Measurements from ENCODE around the gene LNX1. TPM values are rescaled to one million over a fixed set of nuclear protein-coding genes. Genes with fewer than 3 reads are reported as not detected.

LNX1 gene
- total RNA-seq, 4 donors from 2014 or later, result 21.7 to 47.2 (median 36.2) TPM

DNA sequence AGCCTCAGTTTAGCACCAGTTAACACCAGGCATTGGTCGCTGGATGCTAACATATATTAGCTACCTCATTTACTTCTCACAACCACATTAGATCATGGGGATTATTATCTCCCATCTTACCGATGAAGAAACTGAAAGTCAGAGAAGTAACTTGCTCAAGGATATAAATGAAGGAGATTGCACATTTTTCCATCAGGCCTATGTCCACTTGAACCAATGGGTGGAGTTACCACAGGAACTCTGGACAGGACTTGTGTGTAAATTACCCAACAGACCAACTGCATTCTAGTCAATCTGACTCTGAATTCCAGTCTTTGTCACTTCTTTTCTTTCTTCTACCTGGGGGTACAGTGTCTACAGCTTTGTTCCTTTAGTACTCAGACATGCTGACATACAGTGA lies 1.8 kb downstream of the LNX1 start:
- Histone ChIP-seq H3K9me3 (no peaks in the 10 kb centered on the region), H3K27ac (no peak overlapping the region), H3K36me3 (no peaks in the 10 kb centered on the region), H3K4me1 (peaks cover 29% of the 10 kb centered on the region), H3K4me3 (peak overlapping the region; percentile 42), H3K27me3 (no peaks in the 10 kb centered on the region)
- 87% methylated on average over 2 of the region's 2 CpGs for WGBS
- TF ChIP-seq POLR2A (IDR thresholded peaks at IDR 0.05) (no peak), EP300 (IDR thresholded peaks at IDR 0.05) (no peak)
- DNase-seq (ENCODE audit: low spot score in 2 of 2), result no peak

- H3K9me3 ChIP-seq, result no peaks in the 10 kb centered on the region
Observed at GRCh38 chr4:53587135-53587534, 4.2 kb downstream of the LNX1 start.

DNA sequence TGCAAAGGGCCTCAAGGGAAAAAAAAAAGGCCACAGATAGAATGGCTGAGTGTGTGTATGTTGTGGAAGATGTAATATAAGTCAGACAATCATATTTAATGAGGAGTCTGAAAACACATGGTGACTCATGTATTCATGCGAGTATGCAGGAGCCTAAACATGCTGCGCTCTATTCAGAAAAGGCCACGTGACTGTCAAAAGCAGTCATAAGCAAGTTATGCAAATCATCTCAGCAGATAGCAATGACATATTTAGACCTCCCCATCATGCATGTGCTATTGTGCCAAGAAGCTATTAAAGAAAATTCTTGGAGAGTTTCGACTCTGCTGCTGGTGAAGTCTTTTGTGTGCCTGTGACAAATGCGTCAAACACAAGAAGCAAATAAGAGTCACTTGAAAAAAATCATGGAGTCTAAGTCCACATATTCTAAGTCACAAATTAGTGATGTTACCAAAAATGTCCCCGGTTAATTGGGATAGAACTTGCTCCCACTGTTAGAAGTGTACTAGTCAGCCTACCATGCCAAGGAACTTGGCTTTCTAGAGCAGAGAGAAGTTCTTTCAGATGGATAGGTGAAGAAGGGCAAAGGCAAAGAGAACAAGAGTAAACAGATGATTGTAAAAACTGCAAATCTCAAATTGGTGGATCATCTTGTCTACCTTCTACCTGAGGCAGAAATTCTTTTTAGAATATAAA lies 5.0 kb downstream of the LNX1 start:
- DNase-seq (ENCODE audit: low spot score in 2 of 2), result no peak
- H3K36me3 ChIP-seq, result no peaks in the 10 kb centered on the region
- WGBS, result 44% methylated on average over 6 of the region's 6 CpGs
- H3K4me1 ChIP-seq, result peaks cover 10% of the 10 kb centered on the region
- TF ChIP-seq, protein P1, sequence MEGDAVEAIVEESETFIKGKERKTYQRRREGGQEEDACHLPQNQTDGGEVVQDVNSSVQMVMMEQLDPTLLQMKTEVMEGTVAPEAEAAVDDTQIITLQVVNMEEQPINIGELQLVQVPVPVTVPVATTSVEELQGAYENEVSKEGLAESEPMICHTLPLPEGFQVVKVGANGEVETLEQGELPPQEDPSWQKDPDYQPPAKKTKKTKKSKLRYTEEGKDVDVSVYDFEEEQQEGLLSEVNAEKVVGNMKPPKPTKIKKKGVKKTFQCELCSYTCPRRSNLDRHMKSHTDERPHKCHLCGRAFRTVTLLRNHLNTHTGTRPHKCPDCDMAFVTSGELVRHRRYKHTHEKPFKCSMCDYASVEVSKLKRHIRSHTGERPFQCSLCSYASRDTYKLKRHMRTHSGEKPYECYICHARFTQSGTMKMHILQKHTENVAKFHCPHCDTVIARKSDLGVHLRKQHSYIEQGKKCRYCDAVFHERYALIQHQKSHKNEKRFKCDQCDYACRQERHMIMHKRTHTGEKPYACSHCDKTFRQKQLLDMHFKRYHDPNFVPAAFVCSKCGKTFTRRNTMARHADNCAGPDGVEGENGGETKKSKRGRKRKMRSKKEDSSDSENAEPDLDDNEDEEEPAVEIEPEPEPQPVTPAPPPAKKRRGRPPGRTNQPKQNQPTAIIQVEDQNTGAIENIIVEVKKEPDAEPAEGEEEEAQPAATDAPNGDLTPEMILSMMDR (IDR thresholded peaks at IDR 0.05), result no peak
- no peak for TF ChIP-seq POLR2AphosphoS5 (IDR thresholded peaks at IDR 0.05)
- TF ChIP-seq POLR2A (IDR thresholded peaks at IDR 0.05), result no peak
- TF ChIP-seq EP300 (IDR thresholded peaks at IDR 0.05), result no peak
- H3K4me3 ChIP-seq, result no peak overlapping the region
- no peak overlapping the region for H3K27ac ChIP-seq
- H3K27me3 ChIP-seq, result no peaks in the 10 kb centered on the region
- H3K9me3 ChIP-seq, result no peaks in the 10 kb centered on the region

More at GRCh38 chr4:53587135-53587534, 4.2 kb downstream of the LNX1 start:
- peaks cover 19% of the 10 kb centered on the region for H3K4me1 ChIP-seq
- H3K4me3 ChIP-seq, result no peak overlapping the region
- H3K27ac ChIP-seq, result no peak overlapping the region
- DNase-seq (ENCODE audit: low spot score in 2 of 2), result no peak
- H3K36me3 ChIP-seq, result no peaks in the 10 kb centered on the region
- WGBS, result 74% methylated on average over 2 of the region's 2 CpGs
- TF ChIP-seq, protein P1 (IDR thresholded peaks at IDR 0.05), result no peak
- TF ChIP-seq POLR2A (IDR thresholded peaks at IDR 0.05) (no peak), POLR2AphosphoS5 (IDR thresholded peaks at IDR 0.05) (no peak), EP300 (IDR thresholded peaks at IDR 0.05) (no peak)
- no peaks in the 10 kb centered on the region for H3K27me3 ChIP-seq

DNA sequence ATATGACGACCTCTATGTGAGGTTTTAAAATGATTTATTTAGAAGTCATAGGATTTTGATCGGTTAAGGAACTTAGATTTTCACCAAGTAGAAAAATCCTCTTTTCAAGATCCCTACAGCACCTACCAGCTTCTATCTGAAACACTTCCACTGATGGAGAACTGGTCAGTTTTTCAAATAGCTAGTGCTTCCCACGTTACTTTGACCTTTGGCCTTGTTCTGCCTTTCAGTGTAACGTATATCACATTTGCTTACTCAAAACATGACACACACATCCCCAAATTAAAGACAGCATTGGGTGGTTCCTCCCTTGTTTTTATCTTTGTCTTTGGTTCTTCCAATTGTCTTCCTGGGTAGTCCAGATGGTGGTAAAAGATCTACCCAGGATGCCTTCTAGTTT lies 6.6 kb downstream of the LNX1 start:
- Histone ChIP-seq H3K27ac (no peak overlapping the region), H3K4me1 (peaks cover 6% of the 10 kb centered on the region), H3K27me3 (no peaks in the 10 kb centered on the region), H3K9me3 (no peaks in the 10 kb centered on the region), H3K36me3 (no peaks in the 10 kb centered on the region), H3K4me3 (no peak overlapping the region)
- DNase-seq (ENCODE audit: low spot score in 2 of 2), result no peak
- TF ChIP-seq, protein P1 (IDR thresholded peaks at IDR 0.05), result no peak
- TF ChIP-seq POLR2AphosphoS5 (IDR thresholded peaks at IDR 0.05) (no peak), POLR2A (IDR thresholded peaks at IDR 0.05) (no peak), EP300 (IDR thresholded peaks at IDR 0.05) (no peak)
- WGBS, result 85% methylated on average over 4 of the region's 4 CpGs

DNA sequence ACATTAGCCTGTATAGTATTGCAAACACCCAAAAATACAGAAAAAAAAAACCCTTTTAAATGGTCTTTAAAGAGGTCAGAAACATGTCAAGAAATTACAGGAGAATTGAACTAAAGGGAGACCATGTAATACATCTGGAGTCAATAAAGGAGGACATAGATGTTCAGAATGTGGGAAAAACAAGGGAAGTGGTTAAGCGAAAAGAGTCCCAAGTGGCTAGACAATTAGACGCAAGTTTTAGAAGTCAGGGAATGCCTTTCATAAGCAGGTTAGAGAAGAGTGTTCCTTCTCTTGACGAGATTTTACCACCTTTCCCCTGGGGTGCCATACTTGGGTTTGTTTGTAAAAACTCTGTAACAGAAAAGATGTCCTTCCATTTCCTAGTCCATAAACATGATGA lies 7.8 kb downstream of the LNX1 start:
- WGBS, result 74% methylated on average over 3 of the region's 3 CpGs
- no peak for TF ChIP-seq POLR2AphosphoS5 (IDR thresholded peaks at IDR 0.05)
- TF ChIP-seq, protein P1 (IDR thresholded peaks at IDR 0.05), result no peak
- TF ChIP-seq EP300 (IDR thresholded peaks at IDR 0.05), result no peak
- no peak for TF ChIP-seq POLR2A (IDR thresholded peaks at IDR 0.05)

More for the DNA sequence above, 7.8 kb downstream of the LNX1 start:
- Histone ChIP-seq H3K4me1 (peaks cover 6% of the 10 kb centered on the region), H3K27ac (no peak overlapping the region), H3K4me3 (no peak overlapping the region), H3K9me3 (no peaks in the 10 kb centered on the region), H3K27me3 (no peaks in the 10 kb centered on the region), H3K36me3 (no peaks in the 10 kb centered on the region)
- DNase-seq (ENCODE audit: low spot score in 2 of 2), result no peak

Data from suprapubic skin (tissue), 4 donors.